ENCODE data around the gene LRRD1. TPM values are rescaled to one million over a fixed set of nuclear protein-coding genes. Genes with fewer than 3 reads are reported as not detected.

Gene LRRD1
- total RNA-seq, 3 donors from 2014 or later (not counting 1 experiment from before 2014, with no cell fraction given) = not detected

- ATAC-seq (no peak), DNase-seq (no peak)
- Mint-ChIP-seq H3K36me3 (no peaks in the 10 kb centered on the region), H3K27me3 (ENCODE audit: low read depth in 2 of 2) (peaks cover 10 to 20% of the 10 kb centered on the region in 2 donors), H3K27ac (no peak overlapping the region), H3K9me3 (no peaks in the 10 kb centered on the region), H3K4me3 (no peak overlapping the region), H3K4me1 (peaks cover 0 to 5% of the 10 kb centered on the region in 2 donors)
- H3K27ac ChIP-seq (ENCODE audit: low read length) = no peak overlapping the region
- no peaks in the 10 kb centered on the region for H3K4me1 ChIP-seq (ENCODE audit: control insufficient read depth, insufficient read depth, low read length)
- no peaks in the 10 kb centered on the region for H3K27me3 ChIP-seq (ENCODE audit: control insufficient read depth, insufficient read depth, low read length)
- no peak for TF ChIP-seq CTCF (IDR thresholded peaks at IDR 0.05)
- H3K4me3 ChIP-seq (ENCODE audit: low read length) = no peak overlapping the region
- no peaks in the 10 kb centered on the region for H3K36me3 ChIP-seq (ENCODE audit: control insufficient read depth, insufficient read depth, low read length)
- no peaks in the 10 kb centered on the region for H3K9me3 ChIP-seq (ENCODE audit: control insufficient read depth, insufficient read depth, low read length)
- WGBS (ENCODE audit: insufficient coverage) = 89% methylated on average over 1 of the region's 1 CpG
- intact Hi-C loops (cut with micrococcal nuclease) = no loop called here
Observed at GRCh38 chr7:92161271-92161670, 17.7 kb downstream of the LRRD1 start.

GRCh38 chr7:92158660-92159575 lies 20.0 kb downstream of the LRRD1 start:
- no peak overlapping the region for H3K27ac ChIP-seq (ENCODE audit: low read length)
- no peaks in the 10 kb centered on the region for H3K9me3 ChIP-seq (ENCODE audit: control insufficient read depth, insufficient read depth, low read length)
- no peaks in the 10 kb centered on the region for H3K36me3 ChIP-seq (ENCODE audit: control insufficient read depth, insufficient read depth, low read length)
- no peak for ATAC-seq
- H3K27me3 ChIP-seq (ENCODE audit: control insufficient read depth, insufficient read depth, low read length) = no peaks in the 10 kb centered on the region
- H3K4me1 ChIP-seq (ENCODE audit: control insufficient read depth, insufficient read depth, low read length) = no peaks in the 10 kb centered on the region
- no peak for TF ChIP-seq CTCF (IDR thresholded peaks at IDR 0.05)
- Mint-ChIP-seq H3K9me3 (no peaks in the 10 kb centered on the region), H3K27me3 (ENCODE audit: low read depth in 2 of 2) (peaks cover 10 to 34% of the 10 kb centered on the region in 2 donors), H3K4me1 (peaks cover 0 to 5% of the 10 kb centered on the region in 2 donors), H3K36me3 (no peaks in the 10 kb centered on the region), H3K27ac (no peak overlapping the region), H3K4me3 (no peak overlapping the region)
- no peak overlapping the region for H3K4me3 ChIP-seq (ENCODE audit: low read length)
- no peak for DNase-seq
- 89% methylated on average over 3 of the region's 3 CpGs for WGBS (ENCODE audit: insufficient coverage)
- intact Hi-C loops (cut with micrococcal nuclease) = no loop called here

GRCh38 chr7:92156990-92157389 lies 22.0 kb downstream of the LRRD1 start:
- Mint-ChIP-seq H3K4me1 (peaks cover 0 to 5% of the 10 kb centered on the region in 2 donors), H3K4me3 (no peak overlapping the region), H3K36me3 (no peaks in the 10 kb centered on the region), H3K27ac (no peak overlapping the region), H3K9me3 (no peaks in the 10 kb centered on the region), H3K27me3 (ENCODE audit: low read depth in 2 of 2) (peaks cover 10 to 26% of the 10 kb centered on the region in 2 donors)
- no peak overlapping the region for H3K27ac ChIP-seq (ENCODE audit: low read length)
- ATAC-seq (no peak), DNase-seq (no peak)
- H3K4me3 ChIP-seq (ENCODE audit: low read length) = no peak overlapping the region
- H3K36me3 ChIP-seq (ENCODE audit: control insufficient read depth, insufficient read depth, low read length) = no peaks in the 10 kb centered on the region
- intact Hi-C loops (cut with micrococcal nuclease) = no loop called here
- no peaks in the 10 kb centered on the region for H3K9me3 ChIP-seq (ENCODE audit: control insufficient read depth, insufficient read depth, low read length)
- TF ChIP-seq CTCF (IDR thresholded peaks at IDR 0.05) = no peak
- no peaks in the 10 kb centered on the region for H3K27me3 ChIP-seq (ENCODE audit: control insufficient read depth, insufficient read depth, low read length)
- H3K4me1 ChIP-seq (ENCODE audit: control insufficient read depth, insufficient read depth, low read length) = no peaks in the 10 kb centered on the region
